NB4 (cell line): Measurements from ENCODE around the gene DLG5.

Experiments used
- POLR2A ChIP-seq: IDR thresholded peaks from 2 replicates; pipeline ENCODE4 v1.6.1; 2011; ENCODE audit warnings: mild to moderate bottlenecking; ENCODE audit not compliant: insufficient read length; ENCODE audit errors: extremely low read depth
- TF ChIP-seq, protein P1 (sequence below): IDR thresholded peaks from one replicate; pipeline ENCODE4 v1.5.1; 2012; ENCODE audit warnings: low read depth, low read length

DNA sequence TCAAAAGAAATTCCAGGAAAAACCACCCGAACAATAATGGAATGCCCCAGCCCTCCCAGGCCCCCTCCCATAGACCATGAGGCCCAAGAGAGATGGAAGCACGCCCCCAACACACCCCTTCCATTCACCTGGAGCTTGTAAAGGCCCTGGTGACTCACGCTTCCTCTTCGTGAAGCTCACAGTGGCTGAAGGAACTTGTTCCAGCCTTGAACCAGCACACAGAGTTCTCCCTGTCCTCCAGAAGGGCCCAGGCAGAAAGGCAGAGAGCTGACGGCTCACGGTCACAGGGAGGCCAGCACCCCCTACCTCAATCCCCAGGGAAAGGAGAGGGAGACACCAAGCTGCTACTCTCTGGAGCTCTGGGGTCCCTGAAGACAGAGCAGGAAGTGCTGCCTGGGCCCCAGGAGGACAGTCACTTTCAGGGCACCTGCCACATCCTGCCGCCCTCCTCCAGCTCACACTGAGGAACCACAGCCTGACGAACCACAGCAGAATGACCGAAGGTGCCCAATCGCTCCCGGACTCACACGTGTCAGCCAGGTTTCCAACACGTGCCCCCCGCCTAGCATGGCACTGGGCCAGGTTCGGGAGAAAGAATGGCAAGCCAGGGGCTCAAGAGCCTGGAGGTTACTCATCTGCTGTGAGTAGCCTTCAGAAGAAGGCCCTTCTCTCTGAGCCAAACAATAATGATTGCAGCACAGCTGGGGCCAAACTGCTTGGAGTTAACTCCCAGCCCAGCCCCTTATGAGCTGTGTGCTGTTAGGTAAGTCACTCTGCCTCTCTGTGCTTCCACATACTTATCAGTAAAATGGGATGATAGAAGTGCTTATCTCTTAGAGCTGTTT is 52.8 kb downstream of the DLG5 start:
- TF ChIP-seq, protein P1, sequence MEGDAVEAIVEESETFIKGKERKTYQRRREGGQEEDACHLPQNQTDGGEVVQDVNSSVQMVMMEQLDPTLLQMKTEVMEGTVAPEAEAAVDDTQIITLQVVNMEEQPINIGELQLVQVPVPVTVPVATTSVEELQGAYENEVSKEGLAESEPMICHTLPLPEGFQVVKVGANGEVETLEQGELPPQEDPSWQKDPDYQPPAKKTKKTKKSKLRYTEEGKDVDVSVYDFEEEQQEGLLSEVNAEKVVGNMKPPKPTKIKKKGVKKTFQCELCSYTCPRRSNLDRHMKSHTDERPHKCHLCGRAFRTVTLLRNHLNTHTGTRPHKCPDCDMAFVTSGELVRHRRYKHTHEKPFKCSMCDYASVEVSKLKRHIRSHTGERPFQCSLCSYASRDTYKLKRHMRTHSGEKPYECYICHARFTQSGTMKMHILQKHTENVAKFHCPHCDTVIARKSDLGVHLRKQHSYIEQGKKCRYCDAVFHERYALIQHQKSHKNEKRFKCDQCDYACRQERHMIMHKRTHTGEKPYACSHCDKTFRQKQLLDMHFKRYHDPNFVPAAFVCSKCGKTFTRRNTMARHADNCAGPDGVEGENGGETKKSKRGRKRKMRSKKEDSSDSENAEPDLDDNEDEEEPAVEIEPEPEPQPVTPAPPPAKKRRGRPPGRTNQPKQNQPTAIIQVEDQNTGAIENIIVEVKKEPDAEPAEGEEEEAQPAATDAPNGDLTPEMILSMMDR: no peak
- TF ChIP-seq POLR2A: no peak
